Measurements from ENCODE around the gene CNFN.

The CNFN gene

DNA sequence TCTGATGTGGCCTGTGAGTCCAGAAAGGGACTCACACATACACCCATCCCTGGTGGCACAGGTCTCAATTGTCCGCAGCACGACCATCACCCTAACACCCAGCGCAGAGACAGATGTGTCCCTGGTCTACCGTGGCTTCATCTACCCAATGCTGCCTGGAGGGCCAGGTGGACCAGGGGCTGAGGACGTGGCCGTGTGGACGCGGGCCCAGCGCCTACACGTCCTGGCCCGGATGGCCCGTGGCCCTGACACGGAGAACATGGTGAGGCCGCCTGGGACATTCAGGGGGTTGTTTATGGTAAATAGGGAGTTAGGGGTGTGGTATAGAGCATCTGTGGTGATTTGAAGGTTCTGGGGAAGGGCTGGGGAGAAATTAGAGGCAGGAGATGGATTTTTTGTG, 41.9 kb downstream of the CNFN start:
- Histone ChIP-seq H3F3A (ENCODE audit: insufficient read depth, low read length) (no peaks in the 10 kb centered on the region), H4K20me1 (ENCODE audit: insufficient read depth, low read length) (no peaks in the 10 kb centered on the region), H3K79me2 (ENCODE audit: insufficient read depth, low read length) (no peaks in the 10 kb centered on the region), H3K27me3 (ENCODE audit: insufficient read depth, low read length) (no peaks in the 10 kb centered on the region), H3K4me2 (ENCODE audit: low read length) (no peak overlapping the region), H3K4me1 (ENCODE audit: insufficient read depth, low read length, severe bottlenecking) (peaks cover 6% of the 10 kb centered on the region), H3K27ac (ENCODE audit: low read depth, low read length, poor library complexity, severe bottlenecking) (no peak overlapping the region), H3K9me2 (ENCODE audit: low read depth, low read length) (no peaks in the 10 kb centered on the region), H3K9me3 (ENCODE audit: low read length) (no peaks in the 10 kb centered on the region), H3K9ac (ENCODE audit: low read length) (no peak overlapping the region), H3K4me3 (ENCODE audit: low read depth, low read length, poor library complexity, severe bottlenecking) (no peak overlapping the region), H2AFZ (ENCODE audit: low read length) (no peak overlapping the region), H3K36me3 (ENCODE audit: insufficient read depth, low read length) (no peaks in the 10 kb centered on the region; the same call in 1 of the 2 replicates)
- TF ChIP-seq CTCF (IDR thresholded peaks at IDR 0.05; ENCODE audit: low read length) (no peak), EZH2 (IDR thresholded peaks at IDR 0.05; ENCODE audit: borderline replicate concordance, low read length) (no peak)

DNA sequence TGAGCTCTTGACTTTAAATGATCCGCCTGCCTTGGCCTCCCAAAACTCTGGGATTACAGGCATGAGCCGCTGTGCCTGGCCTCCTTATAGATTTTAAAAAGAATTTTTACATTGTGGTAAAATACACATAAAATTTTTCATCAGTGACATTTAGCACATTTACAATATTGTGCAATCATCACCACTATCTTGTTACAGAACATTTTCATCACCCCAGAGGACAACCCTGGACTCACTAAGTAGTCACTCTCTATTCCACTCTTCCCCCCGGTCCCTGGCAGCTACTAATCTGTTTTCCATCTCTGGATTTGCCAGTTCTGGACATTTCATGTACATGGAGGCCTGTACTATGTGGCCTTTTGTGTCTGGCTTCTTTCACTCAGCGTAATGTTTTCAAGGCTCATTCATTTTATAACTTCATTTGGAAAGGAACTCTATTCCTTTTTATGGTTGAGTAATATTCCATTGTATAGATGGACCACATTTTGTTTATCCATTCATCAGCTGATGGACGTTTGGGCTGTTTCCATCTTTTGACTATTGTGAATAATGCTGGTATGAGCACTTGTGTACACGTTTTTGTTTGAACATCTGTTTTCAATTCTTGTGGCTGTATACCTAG, 44.8 kb downstream of the CNFN start:
- no peak overlapping the region for H2AFZ ChIP-seq (ENCODE audit: low read length)
- no peak overlapping the region for H3K4me3 ChIP-seq (ENCODE audit: low read depth, low read length, poor library complexity, severe bottlenecking)
- H3K79me2 ChIP-seq (ENCODE audit: insufficient read depth, low read length), result no peaks in the 10 kb centered on the region
- H3K27me3 ChIP-seq (ENCODE audit: insufficient read depth, low read length), result no peaks in the 10 kb centered on the region
- H3K4me1 ChIP-seq (ENCODE audit: insufficient read depth, low read length, severe bottlenecking), result no peaks in the 10 kb centered on the region
- H3K36me3 ChIP-seq (ENCODE audit: insufficient read depth, low read length), result no peaks in the 10 kb centered on the region; the same call in 1 of the 2 replicates
- no peak overlapping the region for H3K9ac ChIP-seq (ENCODE audit: low read length)
- H3K4me2 ChIP-seq (ENCODE audit: low read length), result no peak overlapping the region
- H3F3A ChIP-seq (ENCODE audit: insufficient read depth, low read length), result no peaks in the 10 kb centered on the region
- no peaks in the 10 kb centered on the region for H4K20me1 ChIP-seq (ENCODE audit: insufficient read depth, low read length)
- TF ChIP-seq EZH2 (IDR thresholded peaks at IDR 0.05; ENCODE audit: borderline replicate concordance, low read length), result no peak
- no peak for TF ChIP-seq CTCF (IDR thresholded peaks at IDR 0.05; ENCODE audit: low read length)
- H3K9me3 ChIP-seq (ENCODE audit: low read length), result no peaks in the 10 kb centered on the region
- H3K9me2 ChIP-seq (ENCODE audit: low read depth, low read length), result no peaks in the 10 kb centered on the region
- H3K27ac ChIP-seq (ENCODE audit: low read depth, low read length, poor library complexity, severe bottlenecking), result no peak overlapping the region

GRCh38 chr19:42344336-42344893, 45.7 kb downstream of the CNFN start:
- Histone ChIP-seq H3K9ac (ENCODE audit: low read length) (no peak overlapping the region), H3K9me3 (ENCODE audit: low read length) (no peaks in the 10 kb centered on the region), H3F3A (ENCODE audit: insufficient read depth, low read length) (no peaks in the 10 kb centered on the region), H3K4me2 (ENCODE audit: low read length) (no peak overlapping the region), H3K79me2 (ENCODE audit: insufficient read depth, low read length) (no peaks in the 10 kb centered on the region), H3K36me3 (ENCODE audit: insufficient read depth, low read length) (no peaks in the 10 kb centered on the region; the same call in 1 of the 2 replicates), H2AFZ (ENCODE audit: low read length) (no peak overlapping the region), H3K27me3 (ENCODE audit: insufficient read depth, low read length) (no peaks in the 10 kb centered on the region), H3K27ac (ENCODE audit: low read depth, low read length, poor library complexity, severe bottlenecking) (no peak overlapping the region), H3K9me2 (ENCODE audit: low read depth, low read length) (no peaks in the 10 kb centered on the region), H3K4me1 (ENCODE audit: insufficient read depth, low read length, severe bottlenecking) (no peaks in the 10 kb centered on the region), H4K20me1 (ENCODE audit: insufficient read depth, low read length) (no peaks in the 10 kb centered on the region), H3K4me3 (ENCODE audit: low read depth, low read length, poor library complexity, severe bottlenecking) (no peak overlapping the region)
- TF ChIP-seq EZH2 (IDR thresholded peaks at IDR 0.05; ENCODE audit: borderline replicate concordance, low read length) (no peak), CTCF (IDR thresholded peaks at IDR 0.05; ENCODE audit: low read length) (no peak)

Data from OCI-LY1 (cell line).